HS-27A (cell line): Measurements from ENCODE around the gene SPATA2.
A peak's percentile ranks its signal among the peaks of the same experiment; 100 is the strongest.
"Not testable (repeated sequence)": the region's sequence is repeated elsewhere in the genome, so short reads cannot be mapped to it uniquely, and the experiment has no call there.

Experiments used
- DNase-seq: peaks from one replicate; pipeline ENCODE4 v3.0.0-alpha.2; 2012; ENCODE audit warnings: low read depth, missing footprints

The SPATA2 gene

GRCh38 chr20:49901588-49901987, 13.7 kb downstream of the SPATA2 start:
- DNase-seq = no peak

- DNase-seq = no peak
These were observed 15.6 kb downstream of the SPATA2 start for GRCh38 chr20:49899541-49900383.

- no peak for DNase-seq
These were observed 19.1 kb downstream of the SPATA2 start for GRCh38 chr20:49896204-49896603.

- DNase-seq = not testable (repeated sequence)
These were observed 19.7 kb downstream of the SPATA2 start for GRCh38 chr20:49895474-49896093.

- DNase-seq = no peak
These were observed 21.3 kb downstream of the SPATA2 start for GRCh38 chr20:49894073-49894470.

GRCh38 chr20:49893242-49894072, 21.9 kb downstream of the SPATA2 start:
- no peak for DNase-seq

- no peak for DNase-seq
These were observed 22.5 kb downstream of the SPATA2 start for GRCh38 chr20:49892817-49893216.

GRCh38 chr20:49892260-49892659, 23.1 kb downstream of the SPATA2 start:
- no peak for DNase-seq

- no peak for DNase-seq
These were observed 23.7 kb downstream of the SPATA2 start for GRCh38 chr20:49891476-49892110.

GRCh38 chr20:49890471-49891361, 24.6 kb downstream of the SPATA2 start:
- DNase-seq = no peak

- no peak for DNase-seq
These were observed 25.4 kb downstream of the SPATA2 start for GRCh38 chr20:49889935-49890333.

- no peak for DNase-seq
These were observed 26.1 kb downstream of the SPATA2 start for GRCh38 chr20:49889001-49889934.

GRCh38 chr20:49888212-49889000, 26.9 kb downstream of the SPATA2 start:
- peak; percentile 8 for DNase-seq

- DNase-seq = no peak
These were observed 27.8 kb downstream of the SPATA2 start for GRCh38 chr20:49887251-49888211.

- DNase-seq = no peak
These were observed 28.6 kb downstream of the SPATA2 start for GRCh38 chr20:49886571-49887213.

- DNase-seq = no peak
These were observed 29.6 kb downstream of the SPATA2 start for GRCh38 chr20:49885558-49886332.
